ENCODE results near the gene ATF6B. TPM values are rescaled to one million over a fixed set of nuclear protein-coding genes. Genes with fewer than 3 reads are reported as not detected.

Gene ATF6B
- total and polyA plus RNA-seq, 9 donors, result 27.8 to 100 (median 72.9) TPM

DNA sequence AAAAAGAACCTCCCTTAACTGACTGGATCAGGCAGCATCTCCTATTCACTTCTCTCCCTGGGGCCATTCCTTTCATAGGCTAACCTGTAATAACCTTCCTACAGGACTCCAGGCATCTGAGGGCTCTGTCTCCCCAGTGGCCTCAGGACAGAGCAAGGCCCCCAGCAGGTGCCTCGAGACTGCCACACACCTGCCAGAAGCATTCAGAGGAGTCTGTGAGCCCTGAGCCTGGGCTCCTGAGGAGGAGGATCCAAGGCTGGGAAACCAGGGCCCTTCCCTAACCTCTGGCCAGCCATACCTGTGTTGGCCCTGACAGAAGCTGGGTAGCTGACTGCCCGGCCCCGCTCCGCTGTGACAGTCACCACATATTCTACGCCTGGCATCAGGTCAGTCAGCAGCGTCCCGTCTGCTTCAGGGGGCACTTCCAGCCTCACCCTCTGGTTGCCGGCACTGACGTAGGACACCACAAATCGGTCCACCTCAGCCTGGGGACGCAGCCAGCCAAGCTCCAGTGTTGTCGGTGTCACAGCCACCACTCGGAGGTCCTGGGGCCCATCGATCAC is 39.5 kb downstream of the ATF6B start:
- intact Hi-C loops (cut with DNase I), result loop anchor here in 1 of 4 donors (10.0 kb wide), 1 partner anchor 66 kb away; the partner anchor contains the start of genes PPT2 and PRRT1
- TF ChIP-seq EP300 (IDR thresholded peaks at IDR 0.05), result no peak
- Histone ChIP-seq H3K27ac (peak overlapping the region; percentile 35 to 87), H3K4me3 (no peak overlapping the region), H3K4me1 (ENCODE audit: insufficient read depth) (peaks cover 28% of the 10 kb centered on the region), H3K27me3 (no peaks in the 10 kb centered on the region), H3K9me3 (no peaks in the 10 kb centered on the region), H3K36me3 (no peaks in the 10 kb centered on the region)
- peak in 1 of 5 donors; percentile 45 for DNase-seq
- WGBS, 3 donors, result 91 to 94% (median 94%) methylated on average over 14 of the region's 14 CpGs

DNA sequence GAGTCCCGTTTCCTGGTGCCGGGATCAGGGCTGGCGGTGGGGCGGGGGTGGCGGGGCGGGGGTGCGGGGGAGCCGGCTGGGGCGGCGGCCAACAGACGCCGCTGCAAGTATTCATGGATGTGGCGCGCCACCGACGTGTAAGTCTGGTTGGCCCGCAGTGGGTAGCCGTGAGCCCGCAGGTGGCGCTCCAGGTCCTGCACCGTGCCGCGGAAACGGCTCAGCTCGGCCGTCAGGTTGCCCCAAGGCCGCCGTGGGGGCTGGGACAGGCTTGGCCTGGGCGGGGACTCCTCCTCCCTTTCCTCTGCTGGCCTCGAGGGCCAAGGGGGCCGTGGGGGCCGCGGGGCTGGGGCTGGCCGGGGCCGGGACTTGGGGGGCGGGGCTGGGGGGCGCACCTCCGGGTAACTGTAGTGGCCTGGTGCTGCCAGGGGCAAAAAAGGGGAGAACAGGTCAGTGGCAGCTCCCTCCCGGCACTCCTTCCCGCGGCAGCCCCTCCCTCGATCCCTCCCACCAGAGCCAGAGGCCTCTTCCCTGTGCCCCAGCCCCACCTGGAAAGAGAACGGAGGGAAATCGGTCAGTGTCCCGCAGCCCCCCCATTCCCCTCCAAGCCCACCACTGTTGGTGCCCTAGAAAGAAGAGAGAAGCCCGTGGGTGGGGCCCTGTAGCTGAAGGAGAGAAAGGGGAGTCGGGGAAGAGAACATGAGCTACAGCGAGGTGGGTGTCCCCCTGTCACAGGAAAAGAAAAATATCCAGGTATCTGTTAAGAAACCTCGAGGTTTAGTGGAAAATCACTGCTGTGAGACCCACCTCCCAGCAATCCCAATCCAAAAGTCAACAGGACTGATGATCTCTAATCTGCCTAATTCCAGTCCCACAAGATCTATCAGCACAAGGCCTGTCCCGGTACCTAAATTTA is 40.2 kb downstream of the ATF6B start:
- Histone ChIP-seq H3K27ac (peak overlapping the region; percentile 85 to 87), H3K27me3 (no peaks in the 10 kb centered on the region), H3K9me3 (no peaks in the 10 kb centered on the region), H3K4me1 (ENCODE audit: insufficient read depth) (peaks cover 25% of the 10 kb centered on the region), H3K36me3 (no peaks in the 10 kb centered on the region), H3K4me3 (peak overlapping the region; percentile 3)
- DNase-seq, result peak; percentile 96 to 97 (median 97)
- TF ChIP-seq, protein P1, sequence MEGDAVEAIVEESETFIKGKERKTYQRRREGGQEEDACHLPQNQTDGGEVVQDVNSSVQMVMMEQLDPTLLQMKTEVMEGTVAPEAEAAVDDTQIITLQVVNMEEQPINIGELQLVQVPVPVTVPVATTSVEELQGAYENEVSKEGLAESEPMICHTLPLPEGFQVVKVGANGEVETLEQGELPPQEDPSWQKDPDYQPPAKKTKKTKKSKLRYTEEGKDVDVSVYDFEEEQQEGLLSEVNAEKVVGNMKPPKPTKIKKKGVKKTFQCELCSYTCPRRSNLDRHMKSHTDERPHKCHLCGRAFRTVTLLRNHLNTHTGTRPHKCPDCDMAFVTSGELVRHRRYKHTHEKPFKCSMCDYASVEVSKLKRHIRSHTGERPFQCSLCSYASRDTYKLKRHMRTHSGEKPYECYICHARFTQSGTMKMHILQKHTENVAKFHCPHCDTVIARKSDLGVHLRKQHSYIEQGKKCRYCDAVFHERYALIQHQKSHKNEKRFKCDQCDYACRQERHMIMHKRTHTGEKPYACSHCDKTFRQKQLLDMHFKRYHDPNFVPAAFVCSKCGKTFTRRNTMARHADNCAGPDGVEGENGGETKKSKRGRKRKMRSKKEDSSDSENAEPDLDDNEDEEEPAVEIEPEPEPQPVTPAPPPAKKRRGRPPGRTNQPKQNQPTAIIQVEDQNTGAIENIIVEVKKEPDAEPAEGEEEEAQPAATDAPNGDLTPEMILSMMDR (IDR thresholded peaks at IDR 0.05), result peak; percentile 56 to 75 (median 64)
- no peak for TF ChIP-seq POLR2A (IDR thresholded peaks at IDR 0.05)
- WGBS, 3 donors, result 8 to 37% (median 10%) methylated on average over 13 to 50 of the region's 50 CpGs
- intact Hi-C loops (cut with DNase I), result loop anchor here in 3 of 4 donors (1.0 to 10.0 kb wide), 4 partner anchors 27 to 67 kb away; partner anchors contain the start of genes PPT2 (in 2 of the 3) and PRRT1 (in 1 of the 3)

DNA sequence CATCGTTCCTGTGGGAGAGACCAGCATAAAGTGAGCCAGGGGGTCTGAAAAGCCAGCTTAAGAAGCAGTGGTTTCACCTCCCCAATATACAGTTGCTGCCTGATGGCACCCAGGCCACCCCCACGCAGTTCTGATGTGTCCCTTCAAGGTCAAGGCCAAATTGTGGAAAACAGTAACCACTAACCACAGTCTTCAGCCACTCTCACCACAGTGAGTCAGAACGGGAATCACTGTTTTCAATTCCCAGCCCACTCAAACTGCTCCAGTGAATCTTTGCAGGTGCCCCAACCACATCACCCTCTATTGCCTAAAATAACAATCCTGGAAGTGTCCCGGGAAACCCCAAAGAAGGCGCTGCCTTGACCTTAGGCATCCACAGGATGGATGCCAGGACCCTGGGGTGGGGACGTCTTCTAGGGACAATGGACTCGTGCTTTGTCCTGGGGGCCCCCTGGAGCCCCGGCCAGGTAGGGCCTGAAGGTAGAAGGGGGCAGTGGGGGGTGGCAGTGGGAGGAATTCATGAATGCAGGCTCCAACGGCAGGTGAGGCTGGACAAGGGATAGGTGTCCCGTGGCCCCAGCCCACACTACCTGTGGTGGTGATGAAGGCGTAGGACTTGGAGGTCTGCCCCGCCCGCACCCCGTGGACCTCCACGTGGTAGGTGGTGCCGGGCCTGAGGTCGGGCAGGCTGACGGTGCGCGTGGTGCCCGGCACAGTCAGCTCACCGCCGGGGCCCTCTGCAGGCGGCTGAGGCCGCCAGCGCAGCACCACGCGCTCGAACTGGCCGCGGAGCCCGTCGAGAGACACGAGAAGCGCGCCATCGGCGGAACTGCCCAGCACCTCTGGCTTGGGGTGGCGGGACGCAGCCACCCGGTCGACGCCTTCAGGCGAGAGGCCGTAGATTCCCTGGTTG is 41.1 kb downstream of the ATF6B start:
- H3K4me1 ChIP-seq (ENCODE audit: insufficient read depth), result peaks cover 18% of the 10 kb centered on the region
- H3K36me3 ChIP-seq, result no peaks in the 10 kb centered on the region
- TF ChIP-seq, protein P1 (IDR thresholded peaks at IDR 0.05), result peak in 1 of 3 donors; percentile 18
- no peak for TF ChIP-seq POLR2A (IDR thresholded peaks at IDR 0.05)
- TF ChIP-seq EP300 (IDR thresholded peaks at IDR 0.05), result no peak
- H3K9me3 ChIP-seq, result no peaks in the 10 kb centered on the region
- WGBS, 3 donors, result 13 to 32% (median 19%) methylated on average over 25 to 45 of the region's 45 CpGs
- no peaks in the 10 kb centered on the region for H3K27me3 ChIP-seq
- H3K4me3 ChIP-seq, result peak overlapping the region; percentile 3
- DNase-seq, result peak in 3 of 5 donors; percentile 53 to 76 (median 61)
- intact Hi-C loops (cut with DNase I), result loop anchor here in 3 of 4 donors (1.0 to 10.0 kb wide), 4 partner anchors 28 to 68 kb away; partner anchors contain the start of genes PPT2 (in 2 of the 3) and PRRT1 (in 1 of the 3)
- H3K27ac ChIP-seq, result peak overlapping the region; percentile 74 to 87

DNA sequence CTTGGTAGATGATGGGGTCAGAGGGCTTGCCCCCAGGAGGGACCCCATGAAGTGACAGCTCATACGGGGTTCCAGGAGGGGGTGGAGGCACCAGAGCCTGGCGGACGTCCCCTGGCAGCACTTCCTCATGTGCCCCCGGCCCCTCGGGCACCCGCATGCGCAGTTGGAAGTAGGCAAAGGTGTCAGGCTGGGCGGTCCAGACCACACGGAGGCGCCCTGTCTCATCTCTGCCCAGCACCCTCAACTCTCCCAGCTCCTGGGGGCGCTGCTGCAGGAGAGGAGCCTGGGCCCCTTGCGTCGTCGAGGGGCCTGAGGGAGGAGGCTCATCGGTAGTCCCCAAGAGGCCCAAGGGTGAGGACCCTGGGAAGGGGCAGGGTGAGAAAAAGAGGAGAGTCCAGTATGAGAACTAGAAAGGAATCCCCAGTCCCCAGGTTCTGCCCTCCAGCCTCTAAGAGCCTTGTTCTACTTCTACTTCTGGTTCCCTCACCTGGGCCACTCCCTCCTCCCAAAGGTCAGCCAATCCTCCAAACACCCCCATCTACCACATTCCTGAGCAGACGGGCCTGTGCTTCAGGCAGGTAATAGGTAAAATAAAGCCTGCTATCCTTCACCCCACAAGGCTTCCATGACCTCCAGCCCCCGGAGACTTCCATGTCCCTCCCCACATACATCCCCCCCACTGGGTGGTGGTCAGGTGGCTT is 42.1 kb downstream of the ATF6B start:
- intact Hi-C loops (cut with DNase I), result loop anchor here in 2 of 4 donors (2.0 to 10.0 kb wide), 3 partner anchors 29 to 69 kb away; partner anchors contain the start of genes PPT2 (in 2 of the 2) and PRRT1 (in 1 of the 2)
- peaks cover 14% of the 10 kb centered on the region for H3K4me1 ChIP-seq (ENCODE audit: insufficient read depth)
- peak overlapping the region; percentile 3 to 87 for H3K27ac ChIP-seq
- no peaks in the 10 kb centered on the region for H3K36me3 ChIP-seq
- 78 to 84% (median 83%) methylated on average over 17 of the region's 17 CpGs for WGBS, 3 donors
- TF ChIP-seq, protein P1 (IDR thresholded peaks at IDR 0.05), result no peak
- no peak for TF ChIP-seq EP300 (IDR thresholded peaks at IDR 0.05)
- TF ChIP-seq POLR2A (IDR thresholded peaks at IDR 0.05), result no peak
- no peak overlapping the region for H3K4me3 ChIP-seq
- no peaks in the 10 kb centered on the region for H3K9me3 ChIP-seq
- no peak for DNase-seq
- H3K27me3 ChIP-seq, result no peaks in the 10 kb centered on the region
